Gastroesophageal sphincter (tissue), 4 donors: ENCODE measurements around the gene FBRSL1. TPM values are rescaled to one million over a fixed set of nuclear protein-coding genes. Genes with fewer than 3 reads are reported as not detected.

Experiments used
- ATAC-seq: fragments of 150-250 bp; one replicate; pipeline ENCODE4 v1.9.1; 2016; ENCODE audit warnings: mild to moderate bottlenecking, moderate library complexity
- H3K27ac ChIP-seq, 4 donors: fragments of 200-600 bp; sonication (generic) in 3 of 4; 1 replicate in 3 of 4; 2 replicates in 1 of 4; pipeline ENCODE4 v1.5.1; 2016 to 2019
- H3K27me3 ChIP-seq: fragments of 200-600 bp; sonication (generic); one replicate; pipeline ENCODE4 v1.5.1; 2019
- H3K36me3 ChIP-seq, 2 donors: fragments of 200-600 bp; sonication (generic); one replicate each; pipeline ENCODE4 v1.5.1; 2019; ENCODE audit warnings: control low read depth in 1 of 2
- H3K4me1 ChIP-seq, 3 donors: fragments of 200-600 bp; sonication (generic); 1 replicate in 2 of 3; 2 replicates in 1 of 3; pipeline ENCODE4 v1.5.1; 2016 to 2019; ENCODE audit warnings: control low read depth in 2 of 3
- H3K4me3 ChIP-seq, 2 donors: fragments of 200-600 bp; sonication (generic); one replicate each; pipeline ENCODE4 v1.5.1; 2019; ENCODE audit warnings: mild to moderate bottlenecking in 1 of 2, moderate library complexity in 1 of 2
- H3K9me3 ChIP-seq, 3 donors: fragments of 200-600 bp; sonication (generic); one replicate each; pipeline ENCODE4 v1.5.1; 2017 to 2019; ENCODE audit warnings: control low read depth in 2 of 3
- CTCF ChIP-seq, 4 experiments: fragments of 200-600 bp in 2 of 4; fragments of 450-650 bp in 2 of 4; sonication (generic) in 1 of 4; IDR thresholded peaks; one replicate each; pipeline ENCODE4 v1.5.1; 2017 to 2019; ENCODE audit warnings: antibody characterized with exemption in 4 of 4, mild to moderate bottlenecking in 2 of 4, moderate library complexity in 2 of 4
- EP300 ChIP-seq: sonication (generic); formaldehyde crosslinking; IDR thresholded peaks from one replicate; pipeline ENCODE4 v1.6.1; 2017; ENCODE audit warnings: antibody characterized with exemption, mild to moderate bottlenecking
- POLR2A ChIP-seq, 2 donors: fragments of 450-650 bp; IDR thresholded peaks; one replicate each; pipeline ENCODE4 v1.6.1; 2017; ENCODE audit warnings: antibody characterized with exemption in 2 of 2, mild to moderate bottlenecking in 2 of 2, moderate library complexity in 1 of 2
- POLR2AphosphoS5 ChIP-seq: sonication (generic); formaldehyde crosslinking; IDR thresholded peaks from one replicate; pipeline ENCODE4 v1.6.1; 2017; ENCODE audit warnings: antibody characterized with exemption
- WGBS, 2 donors: methylation state at CpG; one replicate each; pipeline ENCODE4 v1.1.5; 2018; ENCODE audit warnings: low coverage in 1 of 2; 5-methylcytosine and 5-hydroxymethylcytosine counted together
- total RNA-seq, 4 donors: library from RNA; depleted of rRNA; stranded (reverse); fragments of >200 nt; gene quantifications; one replicate each; pipeline ENCODE4 v1.1.0, GENCODE V29; 2016

FBRSL1 gene
- total RNA-seq, 4 donors from 2014 or later, result 8.5 to 24.7 (median 15.5) TPM

- Histone ChIP-seq H3K4me1 (peaks cover 0 to 36% (median 9%) of the 10 kb centered on the region in 3 donors), H3K9me3 (peaks cover 0 to 3% (median 0%) of the 10 kb centered on the region in 3 donors), H3K27me3 (no peaks in the 10 kb centered on the region), H3K4me3 (no peak overlapping the region), H3K27ac (no peak overlapping the region), H3K36me3 (peaks cover 0 to 45% of the 10 kb centered on the region in 2 donors)
- no peak for TF ChIP-seq POLR2AphosphoS5
- TF ChIP-seq CTCF (IDR thresholded peaks at IDR 0.05), result no peak
- no peak for TF ChIP-seq EP300
- TF ChIP-seq POLR2A (IDR thresholded peaks at IDR 0.05), result no peak
- ATAC-seq, result no peak
- no CpG with 5 or more reads among the region's 15 CpGs for WGBS, 2 donors
Observed at GRCh38 chr12:132521200-132521580, 31.2 kb downstream of the FBRSL1 start.

- no peak overlapping the region for H3K27ac ChIP-seq
- H3K27me3 ChIP-seq, result no peaks in the 10 kb centered on the region
- H3K36me3 ChIP-seq, result peaks cover 0 to 47% of the 10 kb centered on the region in 2 donors
- no peaks in the 10 kb centered on the region for H3K9me3 ChIP-seq
- H3K4me3 ChIP-seq, result no peak overlapping the region
- H3K4me1 ChIP-seq, result peaks cover 0 to 36% (median 9%) of the 10 kb centered on the region in 3 donors
- TF ChIP-seq CTCF (IDR thresholded peaks at IDR 0.05) (no peak), POLR2A (IDR thresholded peaks at IDR 0.05) (no peak), POLR2AphosphoS5 (no peak), EP300 (no peak)
- WGBS, 2 donors, result 80% methylated on average over 1 of the region's 27 CpGs; no CpG with 5 or more reads in 1 of the 2 donors
- ATAC-seq, result no peak
Observed at GRCh38 chr12:132521712-132522292, 31.9 kb downstream of the FBRSL1 start.

GRCh38 chr12:132522592-132523380 lies 32.8 kb downstream of the FBRSL1 start:
- peaks cover 0 to 36% (median 9%) of the 10 kb centered on the region in 3 donors for H3K4me1 ChIP-seq
- TF ChIP-seq POLR2AphosphoS5, result no peak
- TF ChIP-seq EP300, result no peak
- TF ChIP-seq POLR2A (IDR thresholded peaks at IDR 0.05), result no peak
- TF ChIP-seq CTCF (IDR thresholded peaks at IDR 0.05), result no peak

GRCh38 chr12:132523576-132524331 lies 33.8 kb downstream of the FBRSL1 start:
- H3K27ac ChIP-seq, result no peak overlapping the region
- ATAC-seq, result peak; percentile 59
- TF ChIP-seq EP300, result no peak
- TF ChIP-seq CTCF (IDR thresholded peaks at IDR 0.05), result peak in 3 of 4 experiments; percentile 60 to 88 (median 65)
- peaks cover 0 to 41% of the 10 kb centered on the region in 2 donors for H3K36me3 ChIP-seq
- peaks cover 0 to 36% (median 9%) of the 10 kb centered on the region in 3 donors for H3K4me1 ChIP-seq
- H3K9me3 ChIP-seq, result no peaks in the 10 kb centered on the region
- no peak overlapping the region for H3K4me3 ChIP-seq
- WGBS, 2 donors, result 40% methylated on average over 1 of the region's 28 CpGs; no CpG with 5 or more reads in 1 of the 2 donors
- no peaks in the 10 kb centered on the region for H3K27me3 ChIP-seq

More at GRCh38 chr12:132522592-132523380, 32.8 kb downstream of the FBRSL1 start:
- H3K27me3 ChIP-seq, result no peaks in the 10 kb centered on the region
- WGBS, 2 donors, result 77% methylated on average over 8 of the region's 25 CpGs; no CpG with 5 or more reads in 1 of the 2 donors
- H3K36me3 ChIP-seq, result peaks cover 0 to 45% of the 10 kb centered on the region in 2 donors
- no peak overlapping the region for H3K27ac ChIP-seq
- H3K9me3 ChIP-seq, result no peaks in the 10 kb centered on the region
- ATAC-seq, result no peak
- no peak overlapping the region for H3K4me3 ChIP-seq
